ENCODE data around the gene CHAT.

CHAT gene

DNA sequence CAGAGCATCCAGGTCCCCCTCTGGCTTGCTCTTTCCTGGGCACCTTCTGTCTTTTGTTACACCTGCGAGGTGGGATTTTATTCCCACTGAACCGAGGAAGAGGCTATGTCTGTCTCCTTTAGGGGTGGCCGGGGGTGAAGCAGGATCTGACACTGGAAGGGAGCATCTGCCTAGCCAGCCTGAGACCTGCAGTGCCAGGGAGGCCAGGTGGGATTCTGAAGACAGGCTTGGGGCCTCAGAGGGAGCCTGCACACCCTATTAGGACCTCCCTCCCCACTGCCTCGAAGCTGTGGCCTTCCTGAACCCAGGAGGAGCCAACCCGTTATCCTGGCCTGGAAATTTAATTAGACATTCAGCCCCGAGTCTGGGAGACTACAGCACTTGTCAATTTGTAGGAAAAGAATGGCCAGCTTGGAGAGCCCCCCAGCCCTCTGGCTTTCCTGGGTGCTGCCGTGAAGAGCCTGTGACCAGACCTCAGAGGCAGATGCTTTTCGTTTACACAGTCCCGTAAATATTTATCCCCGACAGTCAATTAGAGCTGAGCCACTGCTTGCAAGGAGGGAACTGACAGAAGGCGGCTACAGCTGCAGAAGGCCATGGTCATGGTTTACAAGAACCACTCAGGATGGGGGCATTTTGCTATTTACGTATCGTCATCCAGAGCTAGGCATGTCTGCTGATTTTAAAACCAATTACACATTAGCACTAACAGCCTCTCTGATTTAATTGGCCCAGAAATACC is 19.7 kb downstream of the CHAT start:
- no peaks in the 10 kb centered on the region for H3K9me3 ChIP-seq (ENCODE audit: control insufficient read depth, low read length)
- no peak overlapping the region for H4K8ac ChIP-seq (ENCODE audit: low read length)
- no peaks in the 10 kb centered on the region for H3K79me1 ChIP-seq (replicated peaks; ENCODE audit: low read length, poor library complexity, severe bottlenecking)
- no peak overlapping the region for H3K4ac ChIP-seq (ENCODE audit: low read depth in 1 of 2, low read length in 2 of 2)
- H2BK120ac ChIP-seq (ENCODE audit: low read depth, low read length), result no peak overlapping the region
- no peak overlapping the region for H3K18ac ChIP-seq (ENCODE audit: low read depth in 1 of 2, low read length in 2 of 2)
- no peak overlapping the region for H2BK15ac ChIP-seq (ENCODE audit: low read depth, poor library complexity, severe bottlenecking)
- H2AFZ ChIP-seq (ENCODE audit: low read depth, low read length), result no peak overlapping the region
- H3K9ac ChIP-seq (ENCODE audit: low read length), result no peak overlapping the region
- peaks cover 30 to 97% of the 10 kb centered on the region in 2 experiments for H3K27me3 ChIP-seq (ENCODE audit: control insufficient read depth in 1 of 2, insufficient read depth in 1 of 2, low read length in 2 of 2)
- no peak overlapping the region for H2AK5ac ChIP-seq (ENCODE audit: low read length, severe bottlenecking)
- H3K14ac ChIP-seq (ENCODE audit: low read length in 2 of 2), result no peak overlapping the region
- peaks cover 5% of the 10 kb centered on the region for H3K4me1 ChIP-seq (ENCODE audit: control insufficient read depth, insufficient read depth, low read depth, low read length)
- no peak overlapping the region for H2BK5ac ChIP-seq (ENCODE audit: low read depth, low read length, poor library complexity, severe bottlenecking)
- no peak overlapping the region for H3K4me2 ChIP-seq (ENCODE audit: low read length, poor library complexity, severe bottlenecking)
- no peak overlapping the region for H3K23ac ChIP-seq (ENCODE audit: low read length in 2 of 2)
- H3K27ac ChIP-seq (ENCODE audit: low read length, poor library complexity, severe bottlenecking), result no peak overlapping the region
- H2BK12ac ChIP-seq (ENCODE audit: low read length in 2 of 2), result no peak overlapping the region
- H3K36me3 ChIP-seq (ENCODE audit: control insufficient read depth in 1 of 2, insufficient read depth in 2 of 2, low read depth in 1 of 2, low read length in 2 of 2), result no peaks in the 10 kb centered on the region
- no peak overlapping the region for H4K91ac ChIP-seq (ENCODE audit: low read length)
- no peak overlapping the region for H3K4me3 ChIP-seq (ENCODE audit: insufficient read depth in 1 of 2, low read depth in 1 of 2, low read length in 2 of 2)
- WGBS, result 45% methylated on average over 13 of the region's 13 CpGs
- DNase-seq, result peak; percentile 2

DNA sequence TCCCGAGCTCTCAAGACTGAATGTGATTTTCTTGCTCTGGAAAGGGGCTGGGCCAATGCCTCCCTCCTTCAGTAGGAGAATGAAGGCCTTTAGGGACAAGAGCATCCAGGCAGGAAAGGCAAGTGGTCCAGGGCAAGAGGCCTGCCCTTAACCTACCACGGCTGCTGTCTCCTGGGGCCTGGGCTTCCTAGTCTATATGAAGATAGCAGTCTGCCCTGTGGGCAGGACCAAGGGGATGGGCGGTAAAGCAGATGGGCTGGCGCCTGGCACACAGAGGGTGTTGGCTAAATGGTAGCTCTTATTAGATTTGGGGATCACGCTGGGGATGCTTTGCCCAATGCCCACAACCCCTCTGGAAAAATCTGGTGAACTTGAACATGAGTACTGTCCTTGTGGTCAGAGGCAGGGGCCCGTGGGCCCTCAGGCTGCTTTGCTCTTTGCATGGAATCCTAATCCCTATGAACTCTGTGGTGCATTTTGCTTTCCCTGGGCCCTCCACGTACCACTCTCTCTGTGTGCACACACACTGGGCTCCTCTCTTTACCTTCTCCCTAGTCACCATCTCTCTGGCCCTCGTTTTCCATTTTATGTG is 20.3 kb downstream of the CHAT start:
- no peak overlapping the region for H2BK12ac ChIP-seq (ENCODE audit: low read length in 2 of 2)
- 67% methylated on average over 6 of the region's 8 CpGs for WGBS
- H3K4ac ChIP-seq (ENCODE audit: low read depth in 1 of 2, low read length in 2 of 2), result no peak overlapping the region
- no peak overlapping the region for H2BK5ac ChIP-seq (ENCODE audit: low read depth, low read length, poor library complexity, severe bottlenecking)
- DNase-seq, result no peak
- H4K91ac ChIP-seq (ENCODE audit: low read length), result no peak overlapping the region
- H3K23ac ChIP-seq (ENCODE audit: low read length in 2 of 2), result no peak overlapping the region
- no peak overlapping the region for H3K4me2 ChIP-seq (ENCODE audit: low read length, poor library complexity, severe bottlenecking)
- no peak overlapping the region for H3K9ac ChIP-seq (ENCODE audit: low read length)
- H3K18ac ChIP-seq (ENCODE audit: low read depth in 1 of 2, low read length in 2 of 2), result no peak overlapping the region
- no peak overlapping the region for H2AK5ac ChIP-seq (ENCODE audit: low read length, severe bottlenecking)
- no peak overlapping the region for H3K27ac ChIP-seq (ENCODE audit: low read length, poor library complexity, severe bottlenecking)
- no peak overlapping the region for H2BK15ac ChIP-seq (ENCODE audit: low read depth, poor library complexity, severe bottlenecking)
- no peak overlapping the region for H2BK120ac ChIP-seq (ENCODE audit: low read depth, low read length)
- H2AFZ ChIP-seq (ENCODE audit: low read depth, low read length), result no peak overlapping the region
- H3K36me3 ChIP-seq (ENCODE audit: control insufficient read depth in 1 of 2, insufficient read depth in 2 of 2, low read depth in 1 of 2, low read length in 2 of 2), result no peaks in the 10 kb centered on the region
- no peak overlapping the region for H3K4me3 ChIP-seq (ENCODE audit: insufficient read depth in 1 of 2, low read depth in 1 of 2, low read length in 2 of 2)
- no peaks in the 10 kb centered on the region for H3K79me1 ChIP-seq (replicated peaks; ENCODE audit: low read length, poor library complexity, severe bottlenecking)
- peaks cover 5% of the 10 kb centered on the region for H3K4me1 ChIP-seq (ENCODE audit: control insufficient read depth, insufficient read depth, low read depth, low read length)
- no peak overlapping the region for H3K14ac ChIP-seq (ENCODE audit: low read length in 2 of 2)
- H4K8ac ChIP-seq (ENCODE audit: low read length), result no peak overlapping the region
- H3K9me3 ChIP-seq (ENCODE audit: control insufficient read depth, low read length), result no peaks in the 10 kb centered on the region
- H3K27me3 ChIP-seq (ENCODE audit: control insufficient read depth in 1 of 2, insufficient read depth in 1 of 2, low read length in 2 of 2), result peaks cover 30 to 97% of the 10 kb centered on the region in 2 experiments

DNA sequence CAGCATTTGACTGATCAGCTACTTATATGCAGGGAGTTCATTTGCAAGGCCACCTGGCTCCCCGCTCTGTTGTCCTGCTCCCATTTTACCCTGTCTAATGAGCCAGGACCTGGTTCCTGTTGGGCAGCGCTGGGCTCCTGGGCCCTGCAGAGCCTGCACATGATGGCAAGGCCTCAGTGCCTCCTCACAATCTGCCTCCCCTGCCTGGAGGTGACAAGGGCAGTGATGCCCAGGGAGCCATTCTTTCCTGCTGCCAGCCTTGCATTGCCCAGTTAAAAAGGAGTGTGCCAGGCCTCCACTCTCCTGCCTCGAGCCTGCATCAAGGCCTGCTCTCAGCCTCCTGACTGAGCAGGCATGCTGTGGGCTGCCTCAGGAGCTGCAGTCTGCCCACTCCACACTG is 28.5 kb downstream of the CHAT start:
- Histone ChIP-seq H2AK5ac (ENCODE audit: low read length, severe bottlenecking) (no peak overlapping the region), H3K4me2 (ENCODE audit: low read length, poor library complexity, severe bottlenecking) (no peak overlapping the region), H3K27me3 (ENCODE audit: control insufficient read depth in 1 of 2, insufficient read depth in 1 of 2, low read length in 2 of 2) (peaks cover 31 to 73% of the 10 kb centered on the region in 2 experiments), H2BK12ac (ENCODE audit: low read length in 2 of 2) (no peak overlapping the region), H3K23ac (ENCODE audit: low read length in 2 of 2) (no peak overlapping the region), H2BK15ac (ENCODE audit: low read depth, poor library complexity, severe bottlenecking) (no peak overlapping the region), H3K27ac (ENCODE audit: low read length, poor library complexity, severe bottlenecking) (no peak overlapping the region), H3K9me3 (ENCODE audit: control insufficient read depth, low read length) (no peaks in the 10 kb centered on the region), H3K36me3 (ENCODE audit: control insufficient read depth in 1 of 2, insufficient read depth in 2 of 2, low read depth in 1 of 2, low read length in 2 of 2) (no peaks in the 10 kb centered on the region), H4K91ac (ENCODE audit: low read length) (no peak overlapping the region), H3K14ac (ENCODE audit: low read length in 2 of 2) (no peak overlapping the region), H2AFZ (ENCODE audit: low read depth, low read length) (no peak overlapping the region), H3K9ac (ENCODE audit: low read length) (no peak overlapping the region), H3K4ac (ENCODE audit: low read depth in 1 of 2, low read length in 2 of 2) (no peak overlapping the region), H2BK5ac (ENCODE audit: low read depth, low read length, poor library complexity, severe bottlenecking) (no peak overlapping the region), H3K79me1 (replicated peaks; ENCODE audit: low read length, poor library complexity, severe bottlenecking) (no peaks in the 10 kb centered on the region), H2BK120ac (ENCODE audit: low read depth, low read length) (no peak overlapping the region), H3K18ac (ENCODE audit: low read depth in 1 of 2, low read length in 2 of 2) (no peak overlapping the region), H3K4me1 (ENCODE audit: control insufficient read depth, insufficient read depth, low read depth, low read length) (no peaks in the 10 kb centered on the region), H4K8ac (ENCODE audit: low read length) (no peak overlapping the region), H3K4me3 (ENCODE audit: insufficient read depth in 1 of 2, low read depth in 1 of 2, low read length in 2 of 2) (no peak overlapping the region)
- WGBS, result 75% methylated on average over 3 of the region's 3 CpGs
- DNase-seq, result no peak

DNA sequence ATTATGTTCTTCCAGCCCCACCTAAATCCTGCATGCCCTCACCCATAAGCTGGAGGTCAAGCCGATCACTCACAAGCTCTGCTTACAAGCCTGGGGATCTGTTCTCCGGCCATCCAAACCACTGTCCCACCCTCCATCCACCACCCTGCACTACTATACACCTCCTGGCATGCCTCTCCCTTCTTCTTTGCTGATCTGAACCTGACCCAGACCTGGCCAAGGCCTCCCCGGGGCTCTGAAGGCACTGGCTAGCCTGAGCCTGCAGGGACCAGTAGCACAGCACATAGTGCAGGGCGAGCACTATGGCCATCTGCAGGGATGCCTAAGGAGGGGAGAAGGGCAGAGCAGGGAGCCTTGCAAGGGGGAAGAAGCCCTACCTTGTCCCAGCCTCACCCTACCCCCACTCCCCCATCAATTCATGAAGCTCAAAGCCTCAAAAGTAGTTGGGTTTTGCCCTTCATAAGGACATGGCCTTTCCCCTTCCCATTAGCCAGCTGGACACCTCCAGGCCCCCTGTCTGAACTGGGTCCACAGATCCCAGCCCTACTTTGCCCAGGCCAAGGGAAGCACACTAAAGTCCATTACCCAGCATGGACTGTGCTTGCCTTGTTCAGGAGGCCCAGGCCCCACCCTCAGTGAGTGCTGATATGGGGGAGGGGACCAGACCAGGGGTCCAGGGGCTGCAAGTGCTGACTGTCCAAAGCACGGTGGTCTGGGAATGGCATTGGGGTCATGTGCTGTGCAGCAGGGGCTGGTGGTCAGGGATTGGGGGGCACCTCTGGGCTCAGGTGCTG is 29.6 kb downstream of the CHAT start:
- Histone ChIP-seq H3K27ac (ENCODE audit: low read length, poor library complexity, severe bottlenecking) (no peak overlapping the region), H2BK12ac (ENCODE audit: low read length in 2 of 2) (no peak overlapping the region)

More for the DNA sequence above, 29.6 kb downstream of the CHAT start:
- no peak overlapping the region for H3K23ac ChIP-seq (ENCODE audit: low read length in 2 of 2)
- H3K18ac ChIP-seq (ENCODE audit: low read depth in 1 of 2, low read length in 2 of 2), result no peak overlapping the region
- no peak for DNase-seq
- no peak overlapping the region for H2BK120ac ChIP-seq (ENCODE audit: low read depth, low read length)
- H3K4me1 ChIP-seq (ENCODE audit: control insufficient read depth, insufficient read depth, low read depth, low read length), result no peaks in the 10 kb centered on the region
- no peak overlapping the region for H3K4me2 ChIP-seq (ENCODE audit: low read length, poor library complexity, severe bottlenecking)
- 78% methylated on average over 5 of the region's 5 CpGs for WGBS
- peaks cover 28 to 74% of the 10 kb centered on the region in 2 experiments for H3K27me3 ChIP-seq (ENCODE audit: control insufficient read depth in 1 of 2, insufficient read depth in 1 of 2, low read length in 2 of 2)
- H3K9me3 ChIP-seq (ENCODE audit: control insufficient read depth, low read length), result no peaks in the 10 kb centered on the region
- H3K14ac ChIP-seq (ENCODE audit: low read length in 2 of 2), result no peak overlapping the region
- H2AFZ ChIP-seq (ENCODE audit: low read depth, low read length), result no peak overlapping the region
- no peak overlapping the region for H2BK5ac ChIP-seq (ENCODE audit: low read depth, low read length, poor library complexity, severe bottlenecking)
- no peak overlapping the region for H2AK5ac ChIP-seq (ENCODE audit: low read length, severe bottlenecking)
- no peak overlapping the region for H4K8ac ChIP-seq (ENCODE audit: low read length)
- no peaks in the 10 kb centered on the region for H3K79me1 ChIP-seq (replicated peaks; ENCODE audit: low read length, poor library complexity, severe bottlenecking)
- H2BK15ac ChIP-seq (ENCODE audit: low read depth, poor library complexity, severe bottlenecking), result no peak overlapping the region
- H4K91ac ChIP-seq (ENCODE audit: low read length), result no peak overlapping the region
- H3K36me3 ChIP-seq (ENCODE audit: control insufficient read depth in 1 of 2, insufficient read depth in 2 of 2, low read depth in 1 of 2, low read length in 2 of 2), result no peaks in the 10 kb centered on the region
- no peak overlapping the region for H3K4me3 ChIP-seq (ENCODE audit: insufficient read depth in 1 of 2, low read depth in 1 of 2, low read length in 2 of 2)
- no peak overlapping the region for H3K4ac ChIP-seq (ENCODE audit: low read depth in 1 of 2, low read length in 2 of 2)
- no peak overlapping the region for H3K9ac ChIP-seq (ENCODE audit: low read length)

All from mesenchymal stem cell (in vitro differentiated cells and primary cell).